Esophagus (tissue), 2 donors: ENCODE measurements around the gene HERPUD2. TPM values are rescaled to one million over a fixed set of nuclear protein-coding genes. Genes with fewer than 3 reads are reported as not detected.
"Not testable (repeated sequence)": the region's sequence is repeated elsewhere in the genome, so short reads cannot be mapped to it uniquely, and the experiment has no call there.

Source experiments
- H3K27ac ChIP-seq, 2 donors: one replicate each; pipeline ENCODE4 v1.5.1; 2013; ENCODE audit warnings: low read depth in 2 of 2, mild to moderate bottlenecking in 2 of 2, inconsistent platforms in 1 of 2, low read length in 1 of 2, moderate library complexity in 1 of 2
- H3K27me3 ChIP-seq, 2 donors: one replicate each; pipeline ENCODE4 v1.6.1; 2013; ENCODE audit warnings: low read length in 2 of 2, control low read depth in 1 of 2, mild to moderate bottlenecking in 1 of 2; ENCODE audit not compliant: insufficient read depth in 2 of 2, control insufficient read depth in 1 of 2
- H3K36me3 ChIP-seq, 2 donors: one replicate each; pipeline ENCODE4 v1.6.1; 2013; ENCODE audit warnings: low read length in 1 of 2; ENCODE audit not compliant: control insufficient read depth in 2 of 2, insufficient read depth in 2 of 2
- H3K4me1 ChIP-seq, 2 donors: one replicate each; pipeline ENCODE4 v1.6.1; 2013; ENCODE audit warnings: low read length in 1 of 2; ENCODE audit not compliant: control insufficient read depth in 2 of 2, insufficient read depth in 2 of 2
- H3K4me3 ChIP-seq, 2 donors: one replicate each; pipeline ENCODE4 v1.5.1; 2013; ENCODE audit warnings: low read length in 2 of 2, mild to moderate bottlenecking in 2 of 2, low read depth in 1 of 2, moderate library complexity in 1 of 2
- H3K9me3 ChIP-seq, 2 donors: one replicate each; pipeline ENCODE4 v1.6.1; 2013; ENCODE audit warnings: mild to moderate bottlenecking in 2 of 2, low read depth in 1 of 2, low read length in 1 of 2, moderate library complexity in 1 of 2; ENCODE audit not compliant: control insufficient read depth in 2 of 2, insufficient read depth in 1 of 2
- WGBS, 2 donors: extraction: QIAGEN DNeasy Blood & Tissue Kit; methylation state at CpG; one replicate each; pipeline ENCODE4 v1.1.7; 2013; 5-methylcytosine and 5-hydroxymethylcytosine counted together
- polyA plus RNA-seq, 2 donors: library from polyadenylated mRNA; stranded (reverse); fragments of 200-250 nt; gene quantifications; one replicate each; pipeline ENCODE4 v1.2.3, GENCODE V29; 2013
- donor health status: healthy with polysubstance abuse.
- donor health status: Bipolar disorder and iron deficiency.

Gene HERPUD2
- polyA plus RNA-seq, 2 donors: 10.3 to 10.8 TPM

DNA sequence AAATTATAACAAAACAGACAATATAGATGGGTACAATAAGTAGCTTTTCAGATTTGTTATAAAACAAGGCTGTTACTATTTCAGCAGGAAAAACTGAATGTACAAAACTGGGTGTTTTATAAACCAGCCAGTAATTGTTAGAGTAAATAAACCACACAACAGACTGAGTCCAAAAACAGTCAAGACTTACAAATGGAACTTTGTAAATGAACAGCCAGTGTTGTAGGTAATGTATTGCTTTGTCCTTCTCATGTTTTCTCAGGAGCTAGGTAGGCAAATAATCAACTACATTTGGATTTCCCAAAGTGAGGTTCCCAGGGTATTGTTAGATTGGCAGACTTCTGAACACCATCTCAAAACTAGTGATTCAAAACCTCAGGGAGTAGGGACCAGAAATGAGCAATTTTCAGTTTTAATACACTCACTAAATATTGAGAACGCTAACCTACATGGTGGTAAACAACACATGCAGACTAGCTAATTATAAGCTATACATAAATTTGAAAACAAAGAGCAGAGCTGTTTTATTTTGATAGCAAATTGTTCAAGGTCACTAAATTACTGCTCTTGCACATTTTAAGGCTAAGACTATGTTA lies 36.2 kb downstream of the HERPUD2 start:
- no peaks in the 10 kb centered on the region for H3K27me3 ChIP-seq
- H3K9me3 ChIP-seq: no peaks in the 10 kb centered on the region
- no peaks in the 10 kb centered on the region for H3K36me3 ChIP-seq
- H3K4me3 ChIP-seq: no peak overlapping the region
- H3K4me1 ChIP-seq: no peaks in the 10 kb centered on the region
- WGBS, 2 donors: 72 to 76% methylated on average over 1 of the region's 1 CpG
- H3K27ac ChIP-seq: no peak overlapping the region

DNA sequence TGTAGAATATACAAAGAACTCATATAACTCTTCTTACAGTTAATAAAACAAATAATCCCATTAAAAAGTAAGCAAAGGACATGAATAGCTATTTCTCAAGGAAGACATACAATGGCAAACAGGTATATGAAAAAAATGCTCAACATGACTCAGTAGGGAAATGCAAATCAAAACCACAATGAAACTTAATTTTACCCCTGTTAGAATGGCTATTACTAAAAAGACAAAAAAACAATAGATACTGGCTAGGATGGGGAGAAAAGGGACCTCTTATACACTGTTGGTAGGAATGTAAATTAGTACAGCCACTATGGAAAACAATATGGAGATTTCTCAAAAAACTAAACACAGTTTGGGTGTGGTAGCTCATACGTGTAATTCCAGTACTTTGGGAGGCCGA lies 37.8 kb downstream of the HERPUD2 start:
- Histone ChIP-seq H3K36me3 (no peaks in the 10 kb centered on the region), H3K27me3 (no peaks in the 10 kb centered on the region), H3K9me3 (no peaks in the 10 kb centered on the region), H3K27ac (no peak overlapping the region), H3K4me1 (no peaks in the 10 kb centered on the region), H3K4me3 (no peak overlapping the region)
- WGBS, 2 donors: 91 to 93% methylated on average over 2 of the region's 2 CpGs

DNA sequence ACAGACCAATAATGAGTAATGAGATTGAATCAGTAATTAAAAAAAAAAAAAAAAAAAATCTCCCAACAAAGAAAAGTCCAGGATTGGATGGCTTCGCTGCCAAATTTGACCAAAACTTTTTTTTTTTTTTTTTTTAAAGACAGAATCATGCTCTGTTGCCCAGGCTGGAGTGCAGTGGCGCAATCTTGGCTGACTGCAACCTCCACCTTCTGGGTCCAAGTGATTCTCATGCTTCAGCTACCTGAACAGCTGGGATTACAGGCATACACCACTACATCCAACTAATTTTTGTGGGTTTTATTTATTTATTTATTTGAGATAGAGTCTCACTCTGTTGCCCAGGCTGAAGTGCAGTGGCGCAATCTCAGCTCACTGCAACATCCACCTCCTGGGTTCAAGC lies 40.4 kb downstream of the HERPUD2 start:
- not testable (repeated sequence) for H3K36me3 ChIP-seq

DNA sequence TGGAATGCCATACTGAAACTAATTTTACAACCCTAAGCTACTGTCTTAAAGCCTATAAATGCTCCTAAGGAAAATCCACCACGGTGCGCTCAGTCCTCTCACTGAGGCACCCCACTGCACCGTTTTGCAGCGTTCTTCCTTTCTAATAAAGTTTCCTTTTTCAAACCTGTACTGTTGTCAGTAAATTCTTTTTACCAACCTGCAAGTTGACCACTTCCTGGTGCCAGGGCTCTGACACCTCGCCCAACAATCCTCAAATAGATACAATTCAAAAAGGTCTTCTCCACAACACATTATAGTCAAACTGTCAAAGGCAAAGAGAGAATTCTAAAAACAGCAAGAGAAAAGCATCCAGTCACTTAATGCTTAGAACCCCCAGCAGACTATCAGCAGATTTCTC lies 42.8 kb downstream of the HERPUD2 start:
- no peaks in the 10 kb centered on the region for H3K27me3 ChIP-seq
- H3K9me3 ChIP-seq: no peaks in the 10 kb centered on the region
- no peak overlapping the region for H3K4me3 ChIP-seq
- H3K4me1 ChIP-seq: peaks cover 2 to 8% of the 10 kb centered on the region in 2 donors
- no peak overlapping the region for H3K27ac ChIP-seq
- peaks cover 4% of the 10 kb centered on the region in 2 donors for H3K36me3 ChIP-seq
- WGBS, 2 donors: 82 to 84% methylated on average over 5 of the region's 5 CpGs

More for the DNA sequence above, 40.4 kb downstream of the HERPUD2 start:
- H3K4me3 ChIP-seq, H3K27me3 ChIP-seq, H3K4me1 ChIP-seq, H3K27ac ChIP-seq, H3K9me3 ChIP-seq: not testable (repeated sequence)
- WGBS, 2 donors: 95 to 100% methylated on average over 3 of the region's 3 CpGs

DNA sequence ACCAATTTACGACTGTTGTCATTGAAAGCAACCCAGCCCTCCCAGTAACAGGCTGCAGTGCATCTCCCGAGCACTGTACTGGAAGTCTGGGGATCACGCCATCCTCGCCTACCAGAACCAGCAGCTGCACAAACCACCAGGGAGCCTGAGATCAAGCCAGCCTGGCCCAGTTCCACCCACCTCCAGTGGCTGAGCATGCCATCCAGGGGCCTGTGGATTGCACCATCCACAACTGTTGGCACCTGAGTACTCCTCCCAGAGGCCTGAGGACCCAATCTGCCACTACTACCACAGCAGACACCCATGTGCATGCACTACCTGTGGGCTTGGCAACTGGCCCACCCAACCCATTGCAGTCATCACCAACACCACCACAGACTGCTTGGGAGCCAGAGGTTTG lies 44.2 kb downstream of the HERPUD2 start:
- Histone ChIP-seq H3K27ac (no peak overlapping the region), H3K4me1 (peaks cover 2 to 8% of the 10 kb centered on the region in 2 donors), H3K4me3 (no peak overlapping the region), H3K27me3 (no peaks in the 10 kb centered on the region), H3K9me3 (no peaks in the 10 kb centered on the region), H3K36me3 (peaks cover 4 to 5% of the 10 kb centered on the region in 2 donors)
- WGBS, 2 donors: 96 to 98% methylated on average over 4 of the region's 4 CpGs

DNA sequence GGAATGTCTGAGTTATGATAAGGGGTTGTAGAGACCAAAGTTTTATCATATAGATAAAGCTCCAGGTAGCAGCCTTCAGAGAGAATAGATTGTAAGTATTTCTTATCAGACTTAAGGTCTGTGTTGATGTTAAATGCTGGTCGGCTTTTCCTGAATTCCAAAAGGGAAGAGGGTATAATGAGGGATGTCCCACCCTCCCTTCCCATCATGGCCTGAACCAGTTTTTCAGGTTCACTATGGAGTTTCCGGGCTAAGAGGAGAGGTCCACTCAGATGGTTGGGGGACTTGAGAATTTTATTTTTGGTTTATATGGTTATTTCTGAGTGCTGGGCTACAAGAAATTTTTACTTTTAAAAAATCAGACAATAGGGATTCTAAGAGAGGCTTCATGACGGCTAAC lies 45.2 kb downstream of the HERPUD2 start:
- Histone ChIP-seq H3K36me3 (peaks cover 4 to 5% of the 10 kb centered on the region in 2 donors), H3K27ac (no peak overlapping the region), H3K4me1 (peaks cover 2 to 8% of the 10 kb centered on the region in 2 donors), H3K27me3 (no peaks in the 10 kb centered on the region), H3K4me3 (no peak overlapping the region), H3K9me3 (no peaks in the 10 kb centered on the region)
- WGBS, 2 donors: 83 to 91% methylated on average over 3 of the region's 3 CpGs

DNA sequence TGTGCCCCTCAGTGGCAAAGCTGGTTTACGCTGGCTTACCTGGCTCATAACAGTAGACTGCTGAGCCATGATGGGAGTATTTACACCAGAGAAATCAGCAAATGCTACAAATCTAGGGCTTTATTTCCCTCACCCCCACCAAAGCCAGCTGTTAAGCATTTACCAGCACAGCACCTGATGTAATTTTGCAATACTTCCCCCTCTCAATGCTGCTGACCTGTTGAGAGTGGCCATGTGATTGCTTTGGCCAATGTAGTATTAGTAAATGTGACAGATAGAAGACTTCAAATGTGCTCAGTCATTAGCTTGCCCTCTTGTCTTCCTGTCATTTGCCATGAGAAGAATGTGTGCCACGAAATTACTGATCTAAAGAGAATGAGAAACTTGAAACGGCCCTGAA lies 46.6 kb downstream of the HERPUD2 start:
- peaks cover 2 to 8% of the 10 kb centered on the region in 2 donors for H3K4me1 ChIP-seq
- 58 to 82% methylated on average over 3 of the region's 3 CpGs for WGBS, 2 donors

DNA sequence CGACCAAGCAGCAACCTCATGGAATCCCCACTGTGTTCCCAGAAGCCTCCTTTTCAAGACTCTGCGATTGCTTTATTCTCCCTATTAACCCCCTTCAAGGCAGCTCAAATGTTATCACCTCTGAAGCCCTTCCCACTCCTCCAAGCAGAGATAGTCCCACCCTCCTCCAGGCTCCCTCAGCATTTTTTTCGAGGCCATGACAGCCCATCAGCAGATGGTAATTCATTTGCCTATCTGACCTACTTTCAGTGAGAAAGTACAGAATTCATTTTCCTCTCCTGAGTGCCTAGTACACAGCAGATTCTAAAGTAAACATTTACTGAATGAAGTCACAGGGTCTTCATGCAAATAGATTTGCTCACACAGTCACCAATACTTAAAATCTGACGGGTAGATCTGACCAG lies 47.8 kb downstream of the HERPUD2 start:
- 34 to 44% methylated on average over 4 of the region's 4 CpGs for WGBS, 2 donors
- Histone ChIP-seq H3K4me3 (no peak overlapping the region), H3K27me3 (no peaks in the 10 kb centered on the region), H3K27ac (peak overlapping the region in 1 of 2 donors; percentile 21), H3K9me3 (no peaks in the 10 kb centered on the region), H3K4me1 (peaks cover 2 to 8% of the 10 kb centered on the region in 2 donors), H3K36me3 (peaks cover 4 to 5% of the 10 kb centered on the region in 2 donors)

More for the DNA sequence above, 46.6 kb downstream of the HERPUD2 start:
- Histone ChIP-seq H3K9me3 (no peaks in the 10 kb centered on the region), H3K4me3 (no peak overlapping the region), H3K27me3 (no peaks in the 10 kb centered on the region), H3K36me3 (peaks cover 4 to 5% of the 10 kb centered on the region in 2 donors), H3K27ac (no peak overlapping the region)

DNA sequence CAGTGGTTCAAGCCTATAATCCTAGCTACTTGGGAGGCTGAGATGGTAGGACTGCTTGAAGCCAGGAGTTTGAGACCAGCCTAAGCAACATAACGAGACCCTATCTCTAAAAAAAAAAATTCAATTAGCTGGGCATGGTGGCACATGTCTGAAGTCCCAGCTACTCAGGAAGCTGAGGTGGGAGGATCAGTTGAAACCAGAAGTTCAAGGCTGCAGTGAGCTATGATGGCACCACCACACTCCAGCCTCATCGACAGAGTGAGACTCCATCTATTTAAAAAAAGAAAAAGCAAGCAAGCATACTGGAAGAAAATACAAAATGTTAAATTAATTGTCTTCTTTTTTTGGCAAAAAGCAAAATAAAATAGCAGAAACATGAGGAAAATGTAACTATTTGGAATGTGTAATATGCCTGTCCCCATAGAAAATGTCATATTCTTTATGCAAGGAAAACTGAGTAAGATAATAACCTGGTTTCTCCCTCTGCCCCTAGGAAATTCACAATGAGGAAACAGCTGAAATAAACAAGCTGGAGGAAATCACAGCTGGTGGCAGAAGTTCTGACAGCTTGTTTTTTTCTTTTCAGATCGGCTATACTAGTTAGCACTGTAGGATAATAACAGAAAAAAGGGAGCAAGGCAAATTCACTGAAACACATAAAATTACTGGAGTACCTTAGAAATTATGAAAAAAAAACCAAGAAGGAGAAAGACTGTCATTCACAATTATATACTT lies 48.5 kb downstream of the HERPUD2 start:
- Histone ChIP-seq H3K27me3 (no peaks in the 10 kb centered on the region), H3K4me3 (no peak overlapping the region), H3K27ac (no peak overlapping the region), H3K4me1 (peaks cover 2 to 8% of the 10 kb centered on the region in 2 donors), H3K36me3 (peaks cover 4 to 5% of the 10 kb centered on the region in 2 donors), H3K9me3 (no peaks in the 10 kb centered on the region)
- 41 to 55% methylated on average over 3 of the region's 3 CpGs for WGBS, 2 donors

DNA sequence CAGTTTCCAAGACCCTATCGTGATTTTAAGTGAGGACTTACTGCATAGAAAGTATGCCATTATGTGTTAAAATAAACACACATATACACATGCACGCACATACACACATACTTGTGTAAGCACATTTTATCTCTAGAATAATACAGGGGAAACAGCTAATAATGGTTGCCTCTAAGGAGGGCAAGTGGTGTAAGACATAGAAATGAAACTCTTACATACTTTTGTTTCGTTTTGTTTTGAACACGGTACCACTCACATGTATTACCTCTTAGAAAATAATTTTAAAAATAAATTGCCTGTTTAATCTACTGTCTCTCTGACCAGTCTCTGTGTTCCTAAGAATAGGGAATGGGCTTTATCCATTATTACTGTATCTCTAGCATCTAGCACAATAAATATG lies 49.2 kb downstream of the HERPUD2 start:
- Histone ChIP-seq H3K27me3 (no peaks in the 10 kb centered on the region), H3K36me3 (peaks cover 4 to 5% of the 10 kb centered on the region in 2 donors), H3K4me1 (peaks cover 2 to 3% of the 10 kb centered on the region in 2 donors), H3K9me3 (no peaks in the 10 kb centered on the region), H3K27ac (no peak overlapping the region), H3K4me3 (no peak overlapping the region)
- 86 to 91% methylated on average over 4 of the region's 4 CpGs for WGBS, 2 donors
